HepG2 (cell line): ENCODE data around the gene GPR42. TPM values are rescaled to one million over a fixed set of nuclear protein-coding genes. Genes with fewer than 3 reads are reported as not detected.

Experiments used
- ATAC-seq: fragments of 200-7000 bp; cut with Tn5 transposase; 3 replicates; pipeline ENCODE4 v1.9.1; 2020; ENCODE audit warnings: mild to moderate bottlenecking, moderate library complexity
- BruUV-seq: library from RNA; stranded (reverse); fragments of 400-500 nt; replicated peaks from 2 replicates; lab custom pipeline; 2021; lab: Mats Ljungman, UMichigan
- CTCF ChIA-PET: fragments of 300-600 bp; formaldehyde crosslinking; extraction: SDS; loops from one replicate; lab custom pipeline; 2021; ENCODE audit warnings: low total read pairs, inconsistent platforms, low intra/inter-chr PET ratio; lab: Yijun Ruan, JAX
- POLR2A ChIA-PET: fragments of 350-600 bp; sonication (Branson Sonifier 250); formaldehyde crosslinking; loops from one replicate; lab custom pipeline; 2020; ENCODE audit warnings: antibody characterized with exemption, inconsistent platforms; lab: Yijun Ruan, JAX
- DNase-seq: peaks from one replicate; pipeline ENCODE4 v3.0.0-alpha.2; 2015; ENCODE audit warnings: low spot score
- FAIRE-seq: peaks from 3 replicates; lab custom pipeline; 2011; peaks lifted over from hg19 to GRCh38; lab: Jason Lieb, UNC
- H2AFZ ChIP-seq: one replicate; pipeline ENCODE4 v1.6.1; 2011; ENCODE audit warnings: low read length, inconsistent platforms
- H3K27ac ChIP-seq: fragments of 300-600 bp; 3 replicates; pipeline ENCODE4 v1.8.0; 2011; ENCODE audit warnings: mixed run types, mild to moderate bottlenecking, mixed read lengths, low read length, inconsistent platforms; ENCODE audit not compliant: insufficient read depth; ENCODE audit errors: extremely low read length
- H3K27me3 ChIP-seq, 2 experiments: fragments of 200-600 bp in 1 of 2; 2 replicates in 1 of 2; 3 replicates in 1 of 2; pipeline versions ENCODE4 v1.6.0 to v1.8.0; 2011; ENCODE audit warnings: low read length in 2 of 2, mild to moderate bottlenecking in 2 of 2, moderate library complexity in 2 of 2, inconsistent platforms in 1 of 2; ENCODE audit not compliant: insufficient read depth in 2 of 2, control insufficient read depth in 1 of 2
- H3K36me3 ChIP-seq, 2 experiments: fragments of 200-600 bp in 1 of 2; replicated peaks in 1 of 2; 2 replicates in 1 of 2; 3 replicates in 1 of 2; pipeline versions ENCODE4 v1.5.1 to v1.8.0; 2011; ENCODE audit warnings: low read length in 2 of 2, inconsistent platforms in 1 of 2; ENCODE audit not compliant: insufficient read depth in 2 of 2, control insufficient read depth in 1 of 2
- H3K4me1 ChIP-seq: 2 replicates; pipeline ENCODE4 v1.5.1; 2012; ENCODE audit warnings: low read length, inconsistent platforms; ENCODE audit not compliant: insufficient read depth
- H3K4me2 ChIP-seq: 2 replicates; pipeline ENCODE4 v1.6.0; 2011; ENCODE audit warnings: low read depth, low read length, inconsistent platforms
- H3K4me3 ChIP-seq, 3 experiments: fragments of 200-600 bp in 1 of 3; sonication (generic), shearing (Covaris generic) in 1 of 3; replicated peaks in 1 of 3; 2 replicates each; pipeline ENCODE4 v1.5.1; 2011 to 2016; ENCODE audit warnings: low read length in 3 of 3, inconsistent platforms in 2 of 3, low read depth in 2 of 3, mild to moderate bottlenecking in 2 of 3, control low read depth in 1 of 3, mixed read lengths in 1 of 3; ENCODE audit not compliant: insufficient read depth in 1 of 3
- H3K79me2 ChIP-seq: one replicate; pipeline ENCODE4 v1.6.1; 2011; ENCODE audit warnings: low read length, inconsistent platforms; ENCODE audit not compliant: insufficient read depth
- H3K9ac ChIP-seq: 2 replicates; pipeline ENCODE4 v1.6.0; 2011; ENCODE audit warnings: mild to moderate bottlenecking, low read depth, low read length, inconsistent platforms; ENCODE audit not compliant: insufficient read depth
- H3K9me3 ChIP-seq: 2 replicates; pipeline ENCODE4 v1.5.1; 2012; ENCODE audit warnings: mild to moderate bottlenecking, low read length
- H4K20me1 ChIP-seq: 2 replicates; pipeline ENCODE4 v1.6.0; 2011; ENCODE audit warnings: inconsistent platforms, mild to moderate bottlenecking, low read length, moderate library complexity; ENCODE audit not compliant: insufficient read depth
- JUN ChIP-seq: sonication (generic); formaldehyde crosslinking; IDR thresholded peaks from 2 replicates; pipeline ENCODE4 v1.4.0; 2020; ENCODE audit warnings: mild to moderate bottlenecking, missing genetic modification reagents
- KLF9 ChIP-seq: IDR thresholded peaks from 2 replicates; pipeline ENCODE4 v1.6.1; 2016; ENCODE audit warnings: low read depth
- RXRA ChIP-seq: sonication (generic); formaldehyde crosslinking; IDR thresholded peaks from 2 replicates; pipeline ENCODE4 v1.5.1; 2020; ENCODE audit warnings: missing genetic modification reagents
- SMARCE1 ChIP-seq: fragments of 450-650 bp; IDR thresholded peaks from 2 replicates; pipeline ENCODE4 v1.6.1; 2017; ENCODE audit warnings: borderline replicate concordance
- TBP ChIP-seq: sonication (generic); formaldehyde crosslinking; IDR thresholded peaks from 2 replicates; pipeline ENCODE4 v1.5.0; 2020; ENCODE audit warnings: missing genetic modification reagents
- YEATS2 ChIP-seq: sonication (generic); formaldehyde crosslinking; IDR thresholded peaks from 2 replicates; pipeline ENCODE4 v1.4.0; 2020; ENCODE audit warnings: missing genetic modification reagents, borderline replicate concordance
- ZBTB49 ChIP-seq: sonication (generic); formaldehyde crosslinking; IDR thresholded peaks from 2 replicates; pipeline ENCODE4 v1.4.0; 2020; ENCODE audit warnings: missing genetic modification reagents, borderline replicate concordance
- ZNF296 ChIP-seq: sonication (generic); formaldehyde crosslinking; conservative IDR thresholded peaks from 2 replicates; pipeline ENCODE4 v1.5.0; 2020; ENCODE audit warnings: mild to moderate bottlenecking, missing genetic modification reagents
- ZNF3 ChIP-seq: IDR thresholded peaks from 2 replicates; pipeline ENCODE4 v1.7.0; 2017; ENCODE audit warnings: inconsistent platforms
- ZNF546 ChIP-seq: sonication (generic); formaldehyde crosslinking; conservative IDR thresholded peaks from 2 replicates; pipeline ENCODE4 v1.8.1; 2023; ENCODE audit warnings: mild to moderate bottlenecking, missing genetic modification reagents
- ZNF614 ChIP-seq: IDR thresholded peaks from 2 replicates; pipeline ENCODE4 v1.6.1; 2018; ENCODE audit warnings: missing biosample characterization, missing genetic modification reagents, inconsistent platforms, borderline replicate concordance
- WGBS: methylation state at CpG from one replicate; pipeline ENCODE4 v1.1.6; 2017; ENCODE audit warnings: low lambda C conversion rate; 5-methylcytosine and 5-hydroxymethylcytosine counted together
- in situ Hi-C: cut with HindIII; loops from 2 replicates; pipeline ENCODE4 v1.10.0; 2017; ENCODE audit warnings: low pct_unique_long_range_greater_than_20kb; ENCODE audit not compliant: extremely low pct_ligation_motif_present
- intact Hi-C: fragments of 100-400 bp; cut with micrococcal nuclease; formaldehyde crosslinking; loops from one replicate; pipeline ENCODE4 v1.10.0; 2022; ENCODE audit not compliant: unreplicated experiment
- polyA plus RNA-seq, 8 experiments: library from polyadenylated mRNA; depleted of rRNA in 3 of 8; stranded (reverse) in 7 of 8; unstranded in 1 of 8; fragments of >200 nt; fragmentation: Illumina TruSeq in 4 of 8; extraction: Trizol in 4 of 8; gene quantifications; 2 replicates each; pipeline versions ENCODE4 v1.2.1 to v1.2.3, GENCODE V29; 2011 to 2016; ENCODE audit warnings: low read depth in 4 of 8, missing spikeins in 1 of 8, mixed read lengths in 1 of 8; ENCODE audit not compliant: insufficient read depth in 1 of 8
- total RNA-seq, 5 experiments: library from RNA; depleted of rRNA; stranded (reverse); fragments of >200 nt; fragmentation: Illumina TruSeq; extraction: Trizol; gene quantifications; 2 replicates each; pipeline ENCODE4 v1.2.3, GENCODE V29; 2016; ENCODE audit warnings: low read depth in 1 of 5
- TF ChIP-seq, protein P1 (sequence below): sonication (generic); formaldehyde crosslinking; IDR thresholded peaks from 2 replicates; pipeline ENCODE4 v1.5.0; 2020; ENCODE audit warnings: mild to moderate bottlenecking, missing genetic modification reagents, borderline replicate concordance
- TF ChIP-seq, protein P2 (sequence below), 2 experiments: sonication (generic) in 1 of 2; formaldehyde crosslinking in 1 of 2; IDR thresholded peaks; 2 replicates each; pipeline versions ENCODE4 v1.6.1 to v1.9.0; 2014 to 2022; ENCODE audit warnings: antibody characterized with exemption in 1 of 2, borderline replicate concordance in 1 of 2, inconsistent platforms in 1 of 2, low read depth in 1 of 2, missing genetic modification reagents in 1 of 2

GPR42 gene
- total and polyA plus RNA-seq, 2 of the 13 experiments (the other 11 are each of a cell fraction or from before 2014, with no cell fraction given) = not detected

DNA sequence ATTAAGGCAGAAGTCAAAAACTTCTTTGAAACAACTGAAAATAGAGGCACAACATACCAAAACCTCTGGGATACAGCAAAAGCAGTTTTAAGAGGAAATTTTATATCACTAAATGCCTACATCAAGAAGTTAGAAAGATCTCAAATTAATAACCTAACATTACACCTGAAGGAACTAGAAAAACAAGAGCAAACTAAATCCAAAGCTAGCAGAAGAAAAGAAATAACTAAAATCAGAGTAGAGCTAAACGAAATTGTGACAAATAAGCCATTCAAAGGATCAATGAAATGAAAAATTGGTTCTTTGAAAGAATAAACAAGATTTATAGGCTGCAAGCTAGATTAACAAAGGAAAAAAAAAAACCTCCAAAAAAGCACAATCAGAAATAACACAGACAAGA, 2.5 kb upstream of the GPR42 start:
- in situ Hi-C loops = no loop called here
- Histone ChIP-seq H2AFZ (no peak overlapping the region), H3K4me2 (no peak overlapping the region), H4K20me1 (no peaks in the 10 kb centered on the region), H3K27me3 (peaks cover 3 to 12% of the 10 kb centered on the region in 2 experiments; a peak in 3 of 5 replicates), H3K9me3 (no peaks in the 10 kb centered on the region), H3K27ac (no peak overlapping the region), H3K79me2 (no peaks in the 10 kb centered on the region), H3K4me1 (no peaks in the 10 kb centered on the region), H3K4me3 (no peak overlapping the region), H3K36me3 (no peaks in the 10 kb centered on the region), H3K9ac (no peak overlapping the region)
- ChIA-PET CTCF (no interaction called here), POLR2A (no interaction called here)
- DNase-seq = no peak
- no peak for FAIRE-seq
- BruUV-seq = no TSS peak
- WGBS = 2% methylated on average over 1 of the region's 1 CpG
- ATAC-seq = no peak
- intact Hi-C loops = no loop called here
- TF ChIP-seq, protein P1, sequence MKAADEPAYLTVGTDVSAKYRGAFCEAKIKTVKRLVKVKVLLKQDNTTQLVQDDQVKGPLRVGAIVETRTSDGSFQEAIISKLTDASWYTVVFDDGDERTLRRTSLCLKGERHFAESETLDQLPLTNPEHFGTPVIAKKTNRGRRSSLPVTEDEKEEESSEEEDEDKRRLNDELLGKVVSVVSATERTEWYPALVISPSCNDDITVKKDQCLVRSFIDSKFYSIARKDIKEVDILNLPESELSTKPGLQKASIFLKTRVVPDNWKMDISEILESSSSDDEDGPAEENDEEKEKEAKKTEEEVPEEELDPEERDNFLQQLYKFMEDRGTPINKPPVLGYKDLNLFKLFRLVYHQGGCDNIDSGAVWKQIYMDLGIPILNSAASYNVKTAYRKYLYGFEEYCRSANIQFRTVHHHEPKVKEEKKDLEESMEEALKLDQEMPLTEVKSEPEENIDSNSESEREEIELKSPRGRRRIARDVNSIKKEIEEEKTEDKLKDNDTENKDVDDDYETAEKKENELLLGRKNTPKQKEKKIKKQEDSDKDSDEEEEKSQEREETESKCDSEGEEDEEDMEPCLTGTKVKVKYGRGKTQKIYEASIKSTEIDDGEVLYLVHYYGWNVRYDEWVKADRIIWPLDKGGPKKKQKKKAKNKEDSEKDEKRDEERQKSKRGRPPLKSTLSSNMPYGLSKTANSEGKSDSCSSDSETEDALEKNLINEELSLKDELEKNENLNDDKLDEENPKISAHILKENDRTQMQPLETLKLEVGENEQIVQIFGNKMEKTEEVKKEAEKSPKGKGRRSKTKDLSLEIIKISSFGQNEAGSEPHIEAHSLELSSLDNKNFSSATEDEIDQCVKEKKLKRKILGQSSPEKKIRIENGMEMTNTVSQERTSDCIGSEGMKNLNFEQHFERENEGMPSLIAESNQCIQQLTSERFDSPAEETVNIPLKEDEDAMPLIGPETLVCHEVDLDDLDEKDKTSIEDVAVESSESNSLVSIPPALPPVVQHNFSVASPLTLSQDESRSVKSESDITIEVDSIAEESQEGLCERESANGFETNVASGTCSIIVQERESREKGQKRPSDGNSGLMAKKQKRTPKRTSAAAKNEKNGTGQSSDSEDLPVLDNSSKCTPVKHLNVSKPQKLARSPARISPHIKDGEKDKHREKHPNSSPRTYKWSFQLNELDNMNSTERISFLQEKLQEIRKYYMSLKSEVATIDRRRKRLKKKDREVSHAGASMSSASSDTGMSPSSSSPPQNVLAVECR = no peak
- TF ChIP-seq TBP (CRISPR knock-in tag) (no peak), JUN (CRISPR knock-in tag) (no peak), ZNF296 (no peak), ZNF614 (CRISPR knock-in tag) (no peak), ZBTB49 (CRISPR knock-in tag) (no peak), ZNF3 (CRISPR knock-in tag) (no peak), YEATS2 (CRISPR knock-in tag) (no peak), KLF9 (no peak), ZNF546 (CRISPR knock-in tag) (no peak), RXRA (CRISPR knock-in tag) (no peak), SMARCE1 (no peak)
- TF ChIP-seq, protein P2, sequence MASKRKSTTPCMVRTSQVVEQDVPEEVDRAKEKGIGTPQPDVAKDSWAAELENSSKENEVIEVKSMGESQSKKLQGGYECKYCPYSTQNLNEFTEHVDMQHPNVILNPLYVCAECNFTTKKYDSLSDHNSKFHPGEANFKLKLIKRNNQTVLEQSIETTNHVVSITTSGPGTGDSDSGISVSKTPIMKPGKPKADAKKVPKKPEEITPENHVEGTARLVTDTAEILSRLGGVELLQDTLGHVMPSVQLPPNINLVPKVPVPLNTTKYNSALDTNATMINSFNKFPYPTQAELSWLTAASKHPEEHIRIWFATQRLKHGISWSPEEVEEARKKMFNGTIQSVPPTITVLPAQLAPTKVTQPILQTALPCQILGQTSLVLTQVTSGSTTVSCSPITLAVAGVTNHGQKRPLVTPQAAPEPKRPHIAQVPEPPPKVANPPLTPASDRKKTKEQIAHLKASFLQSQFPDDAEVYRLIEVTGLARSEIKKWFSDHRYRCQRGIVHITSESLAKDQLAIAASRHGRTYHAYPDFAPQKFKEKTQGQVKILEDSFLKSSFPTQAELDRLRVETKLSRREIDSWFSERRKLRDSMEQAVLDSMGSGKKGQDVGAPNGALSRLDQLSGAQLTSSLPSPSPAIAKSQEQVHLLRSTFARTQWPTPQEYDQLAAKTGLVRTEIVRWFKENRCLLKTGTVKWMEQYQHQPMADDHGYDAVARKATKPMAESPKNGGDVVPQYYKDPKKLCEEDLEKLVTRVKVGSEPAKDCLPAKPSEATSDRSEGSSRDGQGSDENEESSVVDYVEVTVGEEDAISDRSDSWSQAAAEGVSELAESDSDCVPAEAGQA (IDR thresholded peaks at IDR 0.05; ENCODE audit: low read depth) = no peak
- TF ChIP-seq, protein P2 (CRISPR knock-in tag; IDR thresholded peaks at IDR 0.05; ENCODE audit: borderline replicate concordance) = no peak
